GM12801 (cell line): ENCODE measurements around the gene CSRNP2.

ENCODE experiments used
- CTCF ChIP-seq: IDR thresholded peaks from one replicate; pipeline ENCODE4 v1.5.1; 2011; ENCODE audit warnings: control low read depth; ENCODE audit not compliant: insufficient read length; ENCODE audit errors: extremely low read depth

Gene CSRNP2

GRCh38 chr12:51033457-51034089, 49.8 kb downstream of the CSRNP2 start:
- TF ChIP-seq CTCF = no peak

- TF ChIP-seq CTCF = no peak
Measured at GRCh38 chr12:51033048-51033447, 50.3 kb downstream of the CSRNP2 start.

GRCh38 chr12:51028813-51029150, 54.6 kb downstream of the CSRNP2 start:
- no peak for TF ChIP-seq CTCF

- no peak for TF ChIP-seq CTCF
Measured at GRCh38 chr12:51028126-51028812, 55.1 kb downstream of the CSRNP2 start.

GRCh38 chr12:51027342-51027835, 56.0 kb downstream of the CSRNP2 start:
- TF ChIP-seq CTCF = no peak

- TF ChIP-seq CTCF = no peak
Measured at GRCh38 chr12:51025836-51026638, 57.4 kb downstream of the CSRNP2 start, which contains the start of gene SLC11A2. Gene SLC11A2 (minus strand): TSS chr12:51026384. CDS start chr12:51010728, 15,656 bp downstream.

- TF ChIP-seq CTCF = no peak
Measured at GRCh38 chr12:51025338-51025835, 58.0 kb downstream of the CSRNP2 start.
